ENCODE results near the gene OR12D3. TPM values are rescaled to one million over a fixed set of nuclear protein-coding genes. Genes with fewer than 3 reads are reported as not detected.
"Not testable (repeated sequence)": the region's sequence is repeated elsewhere in the genome, so short reads cannot be mapped to it uniquely, and the experiment has no call there.

Gene OR12D3
- total RNA-seq, 4 donors from 2014 or later = not detected

DNA sequence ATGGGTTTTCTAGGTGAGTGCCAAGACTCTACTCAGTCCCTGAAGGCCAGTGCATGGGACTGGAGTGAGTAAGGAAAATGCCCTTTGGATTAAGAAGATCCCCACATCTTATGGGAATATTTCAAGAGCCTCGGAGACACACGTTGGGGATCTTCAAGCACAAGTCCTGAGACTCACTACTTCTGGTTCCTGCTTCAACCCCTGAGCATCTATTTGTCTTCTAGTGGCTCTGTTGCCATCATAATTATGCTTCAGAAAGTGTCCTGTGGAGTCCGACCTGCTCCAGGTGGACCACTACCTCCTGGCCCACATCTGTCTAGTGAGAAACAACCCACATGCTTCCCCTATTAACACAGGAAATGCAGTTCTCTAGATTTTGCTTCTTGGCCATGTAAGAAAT is 6.3 kb downstream of the OR12D3 start, which contains the start of gene OR5V1:
TSS of gene OR5V1 (minus strand) at position 101 of the 400 bp plus-strand sequence. CDS start 12,670 bp downstream, outside the sequence.
- Histone ChIP-seq H3K27me3 (no peaks in the 10 kb centered on the region), H3K27ac (no peak within 1 kb of the TSS), H3K36me3 (no peaks in the 10 kb centered on the region), H3K4me1 (no peaks in the 10 kb centered on the region), H3K9me3 (no peaks in the 10 kb centered on the region), H3K4me3 (no peak within 1 kb of the TSS)
- DNase-seq = no peak
- TF ChIP-seq POLR2A (IDR thresholded peaks at IDR 0.05) = no peak
- intact Hi-C loops (cut with DNase I; ENCODE audit: low total_unique reads) = no loop called here

DNA sequence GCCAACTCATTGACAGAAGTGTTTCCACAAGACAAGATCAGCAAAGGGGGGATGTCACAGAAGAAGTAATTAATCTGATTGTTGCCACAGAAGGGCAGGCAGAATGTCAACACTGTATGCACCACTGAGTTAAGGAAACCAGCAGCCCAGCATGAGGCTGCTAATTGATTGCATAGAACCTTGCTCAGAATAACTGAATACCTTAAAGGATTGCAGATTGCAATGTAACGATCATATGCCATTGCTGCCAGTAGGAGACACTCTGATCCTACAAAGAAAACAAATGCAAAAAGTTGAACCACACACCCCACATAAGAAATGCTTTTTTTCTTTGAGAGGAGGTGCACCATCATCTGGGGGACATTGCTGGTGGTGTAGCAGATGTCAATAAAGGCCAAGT is 19.5 kb downstream of the OR12D3 start:
- no peaks in the 10 kb centered on the region for H3K27me3 ChIP-seq
- no peak overlapping the region for H3K4me3 ChIP-seq
- no peak for DNase-seq
- H3K9me3 ChIP-seq = no peaks in the 10 kb centered on the region
- intact Hi-C loops (cut with DNase I; ENCODE audit: low total_unique reads) = no loop called here
- H3K36me3 ChIP-seq = no peaks in the 10 kb centered on the region
- H3K4me1 ChIP-seq = no peaks in the 10 kb centered on the region
- TF ChIP-seq POLR2A (IDR thresholded peaks at IDR 0.05) = no peak
- TF ChIP-seq, protein P1, sequence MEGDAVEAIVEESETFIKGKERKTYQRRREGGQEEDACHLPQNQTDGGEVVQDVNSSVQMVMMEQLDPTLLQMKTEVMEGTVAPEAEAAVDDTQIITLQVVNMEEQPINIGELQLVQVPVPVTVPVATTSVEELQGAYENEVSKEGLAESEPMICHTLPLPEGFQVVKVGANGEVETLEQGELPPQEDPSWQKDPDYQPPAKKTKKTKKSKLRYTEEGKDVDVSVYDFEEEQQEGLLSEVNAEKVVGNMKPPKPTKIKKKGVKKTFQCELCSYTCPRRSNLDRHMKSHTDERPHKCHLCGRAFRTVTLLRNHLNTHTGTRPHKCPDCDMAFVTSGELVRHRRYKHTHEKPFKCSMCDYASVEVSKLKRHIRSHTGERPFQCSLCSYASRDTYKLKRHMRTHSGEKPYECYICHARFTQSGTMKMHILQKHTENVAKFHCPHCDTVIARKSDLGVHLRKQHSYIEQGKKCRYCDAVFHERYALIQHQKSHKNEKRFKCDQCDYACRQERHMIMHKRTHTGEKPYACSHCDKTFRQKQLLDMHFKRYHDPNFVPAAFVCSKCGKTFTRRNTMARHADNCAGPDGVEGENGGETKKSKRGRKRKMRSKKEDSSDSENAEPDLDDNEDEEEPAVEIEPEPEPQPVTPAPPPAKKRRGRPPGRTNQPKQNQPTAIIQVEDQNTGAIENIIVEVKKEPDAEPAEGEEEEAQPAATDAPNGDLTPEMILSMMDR (IDR thresholded peaks at IDR 0.05) = no peak
- no peak overlapping the region for H3K27ac ChIP-seq

DNA sequence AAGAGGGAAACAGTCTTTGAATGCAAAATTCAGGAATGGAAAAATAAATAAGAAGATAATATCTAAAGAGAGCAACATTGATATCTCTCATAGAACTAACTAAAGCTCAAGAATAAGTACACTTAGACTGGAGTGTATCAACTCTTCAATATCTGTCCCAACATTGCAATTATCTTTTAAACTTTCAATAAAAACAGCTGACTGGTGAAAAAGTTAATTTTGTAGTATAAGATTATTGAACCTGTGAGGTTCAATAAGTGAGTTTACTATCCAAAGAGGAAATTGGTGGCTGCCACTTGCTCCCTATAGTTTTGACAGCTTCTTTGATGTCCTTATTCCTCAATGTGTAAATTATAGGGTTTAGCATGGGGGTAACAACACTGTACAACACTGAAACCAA is 20.1 kb downstream of the OR12D3 start:
- DNase-seq = no peak
- intact Hi-C loops (cut with DNase I; ENCODE audit: low total_unique reads) = no loop called here
- no peaks in the 10 kb centered on the region for H3K4me1 ChIP-seq
- TF ChIP-seq, protein P1 (IDR thresholded peaks at IDR 0.05) = no peak
- TF ChIP-seq POLR2A (IDR thresholded peaks at IDR 0.05) = no peak
- no peak overlapping the region for H3K4me3 ChIP-seq
- no peak overlapping the region for H3K27ac ChIP-seq
- no peaks in the 10 kb centered on the region for H3K27me3 ChIP-seq
- no peaks in the 10 kb centered on the region for H3K9me3 ChIP-seq
- no peaks in the 10 kb centered on the region for H3K36me3 ChIP-seq

DNA sequence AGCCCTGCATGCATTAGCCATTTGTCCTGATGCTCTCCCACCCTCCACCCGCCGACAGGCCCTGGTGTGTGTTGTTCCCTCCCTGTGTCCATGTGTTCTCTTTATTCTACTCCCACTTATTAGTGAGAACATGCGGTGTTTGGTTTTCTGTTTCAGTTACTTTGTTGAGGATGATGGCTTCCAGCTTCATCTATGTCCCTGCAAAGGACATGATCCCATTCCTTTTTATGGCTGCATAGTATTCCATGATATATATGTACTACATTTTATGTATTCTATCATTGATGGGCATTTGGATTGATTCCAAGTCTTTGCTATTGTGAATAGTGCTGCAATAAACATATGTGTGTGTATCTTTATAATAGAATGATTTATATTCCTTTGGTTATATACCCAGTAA is 25.7 kb downstream of the OR12D3 start:
- H3K4me3 ChIP-seq; H3K27ac ChIP-seq; H3K4me1 ChIP-seq; H3K9me3 ChIP-seq; H3K27me3 ChIP-seq; intact Hi-C loops (cut with DNase I; ENCODE audit: low total_unique reads); DNase-seq; H3K36me3 ChIP-seq: not testable (repeated sequence)

DNA sequence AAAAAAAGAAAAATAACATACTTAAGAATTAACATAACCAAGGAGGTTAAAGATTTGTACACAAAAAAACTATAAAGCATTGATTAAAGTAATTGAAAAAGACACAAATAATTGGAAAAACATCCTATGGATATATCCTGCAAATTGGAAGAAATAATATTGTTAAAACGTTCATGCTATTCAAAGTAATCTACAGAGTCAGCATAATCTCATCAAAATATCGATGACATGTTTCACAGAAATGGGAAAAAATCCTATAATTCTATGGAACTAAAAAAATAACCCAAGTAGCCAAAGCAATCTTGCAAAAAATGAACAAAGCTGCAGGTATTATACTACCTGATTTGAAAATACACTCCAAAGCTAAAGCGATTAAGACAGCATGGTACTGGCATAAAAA is 29.7 kb downstream of the OR12D3 start:
- intact Hi-C loops (cut with DNase I; ENCODE audit: low total_unique reads) = no loop called here
- Histone ChIP-seq H3K27ac (no peak overlapping the region), H3K4me3 (no peak overlapping the region), H3K27me3 (no peaks in the 10 kb centered on the region), H3K36me3 (no peaks in the 10 kb centered on the region), H3K9me3 (no peaks in the 10 kb centered on the region), H3K4me1 (no peaks in the 10 kb centered on the region)
- TF ChIP-seq, protein P1 (IDR thresholded peaks at IDR 0.05) = no peak
- TF ChIP-seq POLR2A (IDR thresholded peaks at IDR 0.05) = no peak
- DNase-seq = no peak

DNA sequence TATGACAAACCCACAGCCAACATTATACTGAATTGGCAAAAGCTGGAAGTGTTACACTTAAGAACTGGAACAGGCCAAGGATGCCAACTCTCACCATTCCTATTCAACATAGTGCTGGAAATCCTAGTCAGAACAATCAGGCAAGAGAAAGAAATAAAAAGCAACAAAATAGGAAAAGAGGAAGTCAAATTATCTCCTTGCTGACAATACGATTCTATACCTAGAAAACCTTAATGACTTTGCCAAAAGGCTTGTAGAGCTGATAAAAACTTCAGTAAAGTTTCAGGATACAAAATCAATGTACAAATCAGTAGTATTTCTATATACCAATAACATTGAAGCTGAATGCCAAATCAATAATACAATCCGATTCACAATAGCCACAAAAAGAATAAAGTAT is 38.8 kb downstream of the OR12D3 start:
- no peaks in the 10 kb centered on the region for H3K9me3 ChIP-seq
- H3K4me1 ChIP-seq = no peaks in the 10 kb centered on the region
- H3K36me3 ChIP-seq = no peaks in the 10 kb centered on the region
- H3K4me3 ChIP-seq = no peak overlapping the region
- H3K27me3 ChIP-seq = no peaks in the 10 kb centered on the region
- TF ChIP-seq POLR2A (IDR thresholded peaks at IDR 0.05) = no peak
- TF ChIP-seq, protein P1 (IDR thresholded peaks at IDR 0.05) = no peak
- no peak overlapping the region for H3K27ac ChIP-seq
- DNase-seq = no peak
- intact Hi-C loops (cut with DNase I; ENCODE audit: low total_unique reads) = no loop called here
